Stimulated activated naive CD4-positive, alpha-beta T cell (primary cell): ENCODE data around the gene SERPINB4.
"Not testable (repeated sequence)": the region's sequence is repeated elsewhere in the genome, so short reads cannot be mapped to it uniquely, and the experiment has no call there.

Experiments used
- DNase-seq, 6 experiments: peaks; one replicate each; lab custom pipeline; 2025; lab: John Stamatoyannopoulos, UW

The SERPINB4 gene

GRCh38 chr18:63644142-63644541 is at the start of gene SERPINB4:
SERPINB4 (minus strand) TSS chr18:63644256; CDS start chr18:63643577, 679 bp downstream.
- not testable (repeated sequence) for DNase-seq

DNA sequence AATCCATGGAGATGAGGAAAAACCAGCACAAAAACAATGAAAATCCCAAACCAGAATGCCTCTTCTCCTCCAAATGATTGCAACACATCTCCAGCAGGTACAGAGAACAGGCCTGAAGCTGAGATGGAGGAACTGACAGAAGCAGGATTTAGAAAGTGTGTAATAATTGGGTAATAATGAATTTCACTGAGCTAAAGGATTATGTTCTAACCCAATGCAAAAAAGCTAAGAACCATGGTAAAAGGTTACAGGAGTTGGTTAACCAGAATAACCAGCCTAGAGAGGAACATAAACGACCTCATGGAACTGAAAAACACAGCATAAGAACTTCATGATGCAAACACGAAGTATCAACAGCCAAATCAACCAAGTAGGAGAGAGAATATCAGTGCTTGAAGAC is 45.0 kb upstream of the SERPINB4 start:
- no peak for DNase-seq

DNA sequence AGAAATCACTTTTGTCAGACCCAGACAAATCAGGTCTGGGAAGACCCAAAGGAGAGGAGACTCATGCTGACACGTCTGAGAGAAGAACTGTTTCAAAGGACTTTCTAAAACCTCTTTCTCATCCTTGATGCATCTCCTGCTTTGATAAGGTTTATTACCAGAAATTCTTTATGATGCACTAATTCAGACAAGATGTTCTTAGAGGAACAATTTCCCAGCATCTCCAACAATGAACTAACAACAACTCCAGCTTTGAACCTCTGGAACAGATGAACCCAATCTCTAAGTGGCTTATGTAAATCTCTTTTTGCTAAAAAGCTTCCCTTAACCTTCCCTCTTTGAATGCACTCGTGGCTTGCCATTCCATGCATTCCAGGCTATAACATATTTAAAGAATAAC is 42.8 kb upstream of the SERPINB4 start:
- no peak for DNase-seq

DNA sequence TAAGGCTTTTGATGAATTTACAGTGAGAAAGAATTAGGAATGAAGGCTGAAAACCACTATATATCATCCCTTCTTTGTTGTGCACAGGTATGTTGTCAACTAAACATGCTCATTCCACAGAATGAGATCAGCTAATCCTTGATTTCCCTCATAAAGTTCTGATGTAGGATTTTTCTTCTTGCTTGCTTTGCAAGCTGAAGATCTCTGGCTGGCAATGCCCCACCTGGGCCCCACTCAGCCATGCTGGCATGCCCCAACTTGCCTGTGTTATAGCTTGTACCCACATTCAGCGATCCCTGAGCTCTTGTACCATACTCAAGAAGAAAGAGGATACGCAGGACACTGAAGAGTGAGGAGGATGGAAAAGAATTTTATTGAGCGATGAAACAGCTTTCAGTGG is 40.7 kb upstream of the SERPINB4 start:
- no peak for DNase-seq

GRCh38 chr18:63683890-63684289 is 39.8 kb upstream of the SERPINB4 start:
- DNase-seq = no peak

DNA sequence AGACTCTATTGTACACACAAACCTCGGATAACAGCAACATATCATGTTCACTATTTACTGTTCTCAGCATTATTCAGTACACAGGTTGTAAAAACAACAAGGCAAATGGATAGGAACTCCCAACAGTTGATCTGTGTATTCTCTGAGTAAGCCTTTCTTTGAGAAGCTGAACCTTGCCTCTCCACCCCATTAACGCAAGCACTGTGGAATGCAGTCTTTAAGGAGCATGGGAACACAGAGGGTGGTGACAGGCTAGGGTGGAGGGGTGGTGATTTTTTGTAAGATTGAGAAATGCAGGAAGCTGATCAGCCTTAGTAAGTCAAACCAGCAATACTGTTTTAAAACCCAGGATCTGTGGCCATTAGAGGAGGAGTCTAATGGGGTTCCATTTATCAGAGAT is 39.1 kb upstream of the SERPINB4 start:
- no peak for DNase-seq

GRCh38 chr18:63681449-63682340 is 37.6 kb upstream of the SERPINB4 start:
- DNase-seq = no peak

GRCh38 chr18:63679820-63680606 is 36.0 kb upstream of the SERPINB4 start:
- DNase-seq = no peak

DNA sequence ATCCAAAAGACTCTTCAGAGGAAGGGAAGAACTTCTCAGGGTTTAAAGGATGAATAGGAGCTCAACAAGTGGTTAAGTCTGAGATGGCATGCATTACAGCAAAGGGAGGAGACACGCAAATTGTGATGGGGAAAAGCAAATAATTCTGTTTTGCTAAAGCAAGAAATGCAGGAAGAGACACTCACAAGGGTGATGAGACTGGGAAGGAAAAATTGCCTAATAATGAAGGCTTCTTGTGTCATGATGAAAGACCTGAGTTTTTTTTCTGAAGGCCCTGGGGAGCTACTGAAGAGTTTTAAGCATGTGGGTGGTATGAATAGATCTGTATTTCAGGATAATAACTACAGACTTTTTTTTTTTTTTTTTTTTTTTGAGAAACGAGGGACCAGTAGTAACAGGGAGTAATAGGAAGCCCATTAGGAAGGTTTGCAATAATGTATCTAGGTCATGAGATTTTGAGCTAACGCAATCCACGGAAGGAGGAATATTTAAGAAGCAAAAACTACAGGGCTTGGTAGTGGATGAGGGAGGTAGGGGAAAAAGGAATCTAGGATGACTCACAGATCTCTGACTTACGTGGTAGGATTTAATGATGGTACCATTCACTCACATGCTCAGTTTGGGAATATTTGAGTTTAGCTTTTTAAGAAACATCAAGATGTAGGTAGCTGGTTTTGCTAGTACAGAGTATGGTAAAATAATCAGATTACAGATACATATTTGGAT is 33.6 kb upstream of the SERPINB4 start:
- no peak for DNase-seq

- DNase-seq = no peak
These were observed 32.7 kb upstream of the SERPINB4 start for GRCh38 chr18:63676526-63677323.

DNA sequence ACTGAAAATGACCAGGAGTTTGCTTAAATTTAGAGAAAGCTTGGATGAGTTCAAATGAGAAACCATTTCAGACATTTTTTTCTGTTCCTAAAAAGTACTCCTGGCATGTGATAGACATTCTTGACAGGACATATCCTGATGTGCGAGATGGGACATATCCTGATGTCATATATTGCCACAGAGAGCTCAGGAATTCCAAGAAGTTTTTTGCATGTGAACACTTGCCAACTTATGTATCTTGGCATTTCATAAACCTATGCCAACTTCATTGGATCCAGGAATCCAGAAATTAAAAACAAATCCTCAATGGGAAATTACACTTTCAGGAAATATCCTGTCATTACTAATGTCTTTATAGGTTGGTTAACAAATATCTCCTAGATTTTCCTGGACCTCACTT is 20.5 kb upstream of the SERPINB4 start:
- no peak for DNase-seq

- not testable (repeated sequence) for DNase-seq
These were observed 17.7 kb upstream of the SERPINB4 start, which contains the start of gene SERPINB3 for GRCh38 chr18:63661750-63662149. SERPINB3 (minus strand) TSS chr18:63661893; CDS start chr18:63661216, 677 bp downstream.

DNA sequence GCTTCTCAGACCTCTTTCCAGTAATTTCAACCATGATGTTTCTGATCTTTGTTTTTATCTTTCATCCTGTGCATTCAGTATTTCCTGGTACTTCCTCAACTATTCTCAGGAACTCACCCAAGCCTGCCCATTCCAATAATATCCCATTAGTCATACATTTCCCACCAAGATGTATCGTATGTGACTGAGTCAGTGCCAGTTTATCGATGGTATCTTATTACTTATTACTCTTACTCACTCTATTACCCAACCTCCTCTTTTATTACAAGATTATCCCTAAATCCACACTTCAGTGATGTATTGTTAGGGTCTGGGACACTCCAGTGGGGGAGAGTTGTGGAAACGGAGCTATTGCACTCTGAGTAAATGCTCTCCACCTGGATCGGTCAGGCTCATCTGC is 14.9 kb upstream of the SERPINB4 start:
- not testable (repeated sequence) for DNase-seq

DNA sequence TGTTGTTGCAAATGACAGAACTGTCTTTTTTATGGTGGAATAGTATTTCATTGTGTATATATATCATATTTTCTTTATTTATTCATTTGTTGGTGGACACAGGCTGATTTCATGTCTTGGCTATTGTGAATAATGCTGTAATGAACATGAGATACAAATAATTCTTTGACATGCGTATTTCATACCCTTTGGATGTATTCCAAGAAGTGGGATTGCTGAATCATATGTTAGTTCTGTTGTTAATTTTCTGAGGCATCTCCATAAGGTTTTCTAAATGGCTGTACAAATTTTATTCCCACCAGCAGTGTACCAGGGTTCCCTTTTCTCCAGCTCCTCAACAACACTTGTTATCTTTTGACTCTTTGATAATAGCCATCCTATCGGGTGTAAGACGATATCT is 6.2 kb upstream of the SERPINB4 start:
- DNase-seq = not testable (repeated sequence)

DNA sequence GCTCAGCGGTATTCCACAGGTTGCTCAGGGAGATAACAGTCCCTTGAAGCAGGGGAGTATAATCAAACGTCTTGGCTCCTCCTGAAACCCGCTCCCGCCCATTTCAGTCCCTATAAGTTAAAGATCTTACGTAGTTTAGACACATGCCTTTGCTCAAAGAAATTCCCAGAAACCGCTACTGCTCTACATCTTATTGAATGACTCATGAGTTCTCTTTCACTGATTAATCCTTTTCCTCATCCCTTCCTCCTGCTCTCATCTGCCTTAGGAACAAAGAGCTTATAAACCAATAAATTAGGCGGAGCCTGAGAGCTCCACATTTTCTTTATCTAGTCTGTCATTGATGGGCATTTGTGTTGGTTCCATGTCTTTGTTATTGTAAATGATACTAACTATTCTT is 4.2 kb upstream of the SERPINB4 start:
- no peak for DNase-seq

GRCh38 chr18:63646936-63647335 is 2.9 kb upstream of the SERPINB4 start:
- no peak for DNase-seq

DNA sequence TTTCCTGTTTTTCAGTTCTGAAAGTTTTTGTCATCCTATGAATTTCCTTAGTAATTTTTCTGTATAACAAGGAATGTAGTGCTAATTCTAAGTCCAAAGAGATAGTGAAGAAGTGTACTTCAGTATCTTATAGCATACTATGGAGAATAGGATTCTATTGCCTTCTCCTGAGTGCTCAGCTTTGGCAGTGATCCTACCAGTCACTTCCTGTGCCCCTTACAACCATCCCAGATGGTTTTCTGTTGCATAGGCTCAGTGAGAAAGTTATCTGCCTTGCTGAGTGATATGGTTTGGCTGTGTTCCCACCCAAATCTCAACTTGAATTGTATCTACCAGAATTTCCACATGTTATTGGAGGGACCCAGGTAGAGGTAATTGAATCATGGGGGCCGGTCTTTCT is 638 bp upstream of the SERPINB4 start:
- not testable (repeated sequence) for DNase-seq

- DNase-seq = not testable (repeated sequence)
These were observed 1.2 kb downstream of the SERPINB4 start for GRCh38 chr18:63642668-63643356.

GRCh38 chr18:63641157-63641680 is 2.8 kb downstream of the SERPINB4 start:
- DNase-seq = not testable (repeated sequence)

DNA sequence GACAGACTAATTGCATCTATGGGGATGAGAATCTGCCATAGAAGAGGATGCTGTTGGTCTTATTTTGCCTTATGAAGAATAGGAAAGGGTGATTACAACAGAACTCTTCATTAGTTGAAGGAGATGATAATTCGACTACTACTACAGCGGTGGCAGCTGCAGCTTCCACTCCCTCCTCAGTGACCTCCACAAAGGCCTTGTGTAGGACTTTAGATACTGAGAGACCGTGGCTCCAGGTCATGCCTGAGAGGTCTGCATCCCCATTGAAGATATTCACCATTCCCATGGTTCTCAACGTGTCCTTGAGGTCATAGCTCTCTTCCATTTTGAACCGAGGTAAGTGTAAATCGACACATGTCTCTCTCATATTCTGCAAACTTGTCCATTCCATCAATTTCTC is 6.4 kb downstream of the SERPINB4 start:
- no peak for DNase-seq
